Measurements from ENCODE around the gene RHBDL3. TPM values are rescaled to one million over a fixed set of nuclear protein-coding genes. Genes with fewer than 3 reads are reported as not detected.

The RHBDL3 gene
- total and polyA plus RNA-seq, 2 donors (not counting 1 experiment from before 2014, with no cell fraction given): not detected

GRCh38 chr17:32266051-32266388 lies 388 bp downstream of the RHBDL3 start:
- Histone ChIP-seq H2AFZ (ENCODE audit: insufficient read depth, low read depth, low read length, poor library complexity, severe bottlenecking) (peak overlapping the region; percentile 68), H3K4me2 (replicated peaks; ENCODE audit: low read depth, low read length, poor library complexity, severe bottlenecking) (peak overlapping the region; percentile 98), H4K20me1 (ENCODE audit: control insufficient read depth, insufficient read depth, low read length, poor library complexity, severe bottlenecking) (no peaks in the 10 kb centered on the region), H3K9me3 (ENCODE audit: control extremely low read depth in 1 of 3, control insufficient read depth in 2 of 3, insufficient read depth in 1 of 3, low read length in 2 of 3) (peaks cover 0 to 5% (median 0%) of the 10 kb centered on the region in 3 donors), H3K9ac (ENCODE audit: low read length) (peak overlapping the region; percentile 66), H3K4me3 (ENCODE audit: control extremely low read depth in 1 of 5, extremely low read depth in 1 of 5, insufficient read depth in 1 of 5, low read depth in 2 of 5, low read length in 4 of 5) (peak overlapping the region in 4 of 5 experiments; percentile 42 to 62 (median 56)), H3K27ac (ENCODE audit: low read length in 2 of 2) (no peak overlapping the region), H3K36me3 (replicated peaks in 1 of 2; ENCODE audit: control extremely low read depth in 1 of 2, control insufficient read depth in 1 of 2, extremely low read depth in 1 of 2, insufficient read depth in 2 of 2, low read length in 1 of 2) (no peaks in the 10 kb centered on the region), H3K79me2 (ENCODE audit: control insufficient read depth, insufficient read depth, low read length) (no peaks in the 10 kb centered on the region), H3K27me3 (replicated peaks in 1 of 4; ENCODE audit: control extremely low read depth in 1 of 4, control insufficient read depth in 3 of 4, insufficient read depth in 4 of 4, low read length in 3 of 4) (peaks cover 0 to 64% (median 44%) of the 10 kb centered on the region in 4 experiments), H3K4me1 (ENCODE audit: control insufficient read depth in 2 of 2, insufficient read depth in 2 of 2, low read length in 2 of 2) (peaks cover 24 to 30% of the 10 kb centered on the region in 2 donors)
- Mint-ChIP-seq H3K4me3 (no peak overlapping the region), H3K9me3 (ENCODE audit: insufficient read depth) (no peaks in the 10 kb centered on the region), H3K27ac (no peak overlapping the region), H3K27me3 (peaks cover 80% of the 10 kb centered on the region), H3K4me1 (peaks cover 17% of the 10 kb centered on the region)
- ChIA-PET CTCF (no interaction called here), POLR2A (no interaction called here)
- ATAC-seq (ENCODE audit: low read depth) (no peak), DNase-seq (peak; percentile 32)
- intact Hi-C loops (cut with micrococcal nuclease): no loop called here
- under 1% methylated on average over 55 of the region's 55 CpGs for WGBS (ENCODE audit: insufficient coverage)
- TF ChIP-seq EZH2 (IDR thresholded peaks at IDR 0.05; ENCODE audit: borderline replicate concordance, insufficient read depth, low read depth, low read length, poor library complexity, severe bottlenecking) (no peak), CTCF (IDR thresholded peaks at IDR 0.05) (no peak)

DNA sequence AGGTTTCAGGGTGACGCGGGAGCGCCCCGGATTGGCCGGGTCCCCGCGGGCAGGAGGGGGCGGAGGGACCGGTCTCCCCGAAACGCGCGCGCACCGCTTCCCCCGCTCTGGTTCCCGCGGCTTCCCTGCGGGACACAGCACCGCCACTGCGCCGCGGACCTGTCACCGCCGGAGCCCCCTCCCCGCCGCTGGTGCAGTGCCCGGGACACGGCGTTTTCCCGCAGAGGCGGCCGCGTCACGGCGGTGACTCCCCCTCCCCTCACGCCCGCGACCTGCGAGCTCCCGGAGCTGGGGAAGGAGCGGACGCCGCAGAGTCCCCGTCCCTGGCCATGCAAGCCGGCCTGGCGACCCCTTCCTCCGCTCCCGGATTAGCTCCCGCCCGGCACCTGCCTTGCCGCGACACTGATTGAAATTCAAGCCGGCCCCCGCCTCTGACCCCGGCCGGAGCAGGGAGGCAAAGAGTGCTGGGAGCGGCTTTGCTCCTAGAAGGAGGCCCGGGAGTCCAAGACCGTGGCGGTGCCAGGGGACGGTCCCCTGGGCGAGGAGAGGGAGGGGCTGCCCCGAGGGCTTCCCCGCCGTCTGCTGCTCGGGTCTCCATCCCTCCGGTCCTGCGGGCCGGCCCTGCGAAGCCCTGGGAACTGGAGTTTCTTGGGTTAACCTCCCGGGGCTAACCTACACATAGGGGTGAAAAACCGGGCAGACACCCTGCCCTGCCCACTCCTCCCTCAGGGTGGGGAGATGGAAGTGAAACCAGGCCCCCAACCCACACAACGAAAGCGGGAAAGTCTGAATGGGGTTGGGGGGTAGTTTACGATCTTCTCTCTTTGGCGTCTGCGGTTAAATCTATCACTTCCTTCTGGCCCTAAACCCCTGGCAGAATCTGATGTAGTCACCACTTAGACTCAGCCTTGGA lies 1.0 kb downstream of the RHBDL3 start:
- Mint-ChIP-seq H3K4me1 (peaks cover 17% of the 10 kb centered on the region), H3K4me3 (peak overlapping the region; percentile 83), H3K9me3 (ENCODE audit: insufficient read depth) (no peaks in the 10 kb centered on the region), H3K27me3 (peaks cover 80% of the 10 kb centered on the region), H3K27ac (no peak overlapping the region)
- DNase-seq (peak; percentile 57), ATAC-seq (ENCODE audit: low read depth) (peak; percentile 31)
- intact Hi-C loops (cut with micrococcal nuclease): no loop called here
- H3K27me3 ChIP-seq (replicated peaks in 1 of 4; ENCODE audit: control extremely low read depth in 1 of 4, control insufficient read depth in 3 of 4, insufficient read depth in 4 of 4, low read length in 3 of 4): peaks cover 0 to 61% (median 44%) of the 10 kb centered on the region in 4 experiments
- WGBS (ENCODE audit: insufficient coverage): under 1% methylated on average over 67 of the region's 78 CpGs
- no peaks in the 10 kb centered on the region for H4K20me1 ChIP-seq (ENCODE audit: control insufficient read depth, insufficient read depth, low read length, poor library complexity, severe bottlenecking)
- POLR2A ChIA-PET: interaction anchor here (0.8 kb wide), 1 partner anchor 11 kb away, joined by 3 read pairs; no protein-coding TSS in a partner anchor
- peak; percentile 98 for TF ChIP-seq EZH2 (IDR thresholded peaks at IDR 0.05; ENCODE audit: borderline replicate concordance, insufficient read depth, low read depth, low read length, poor library complexity, severe bottlenecking)
- no peak for TF ChIP-seq CTCF (IDR thresholded peaks at IDR 0.05)
- H3K9ac ChIP-seq (ENCODE audit: low read length): peak overlapping the region; percentile 66
- H3K9me3 ChIP-seq (ENCODE audit: control extremely low read depth in 1 of 3, control insufficient read depth in 2 of 3, insufficient read depth in 1 of 3, low read length in 2 of 3): peaks cover 0 to 5% (median 0%) of the 10 kb centered on the region in 3 donors
- peak overlapping the region; percentile 68 for H2AFZ ChIP-seq (ENCODE audit: insufficient read depth, low read depth, low read length, poor library complexity, severe bottlenecking)
- no peaks in the 10 kb centered on the region for H3K79me2 ChIP-seq (ENCODE audit: control insufficient read depth, insufficient read depth, low read length)
- H3K4me3 ChIP-seq (ENCODE audit: control extremely low read depth in 1 of 5, extremely low read depth in 1 of 5, insufficient read depth in 1 of 5, low read depth in 2 of 5, low read length in 4 of 5): peak overlapping the region in 4 of 5 experiments; percentile 42 to 62 (median 56)
- no peak overlapping the region for H3K27ac ChIP-seq (ENCODE audit: low read length in 2 of 2)
- CTCF ChIA-PET: interaction anchor here (0.8 kb wide), 1 partner anchor 10 kb away, joined by 3 read pairs; no protein-coding TSS in a partner anchor
- peaks cover 24 to 30% of the 10 kb centered on the region in 2 donors for H3K4me1 ChIP-seq (ENCODE audit: control insufficient read depth in 2 of 2, insufficient read depth in 2 of 2, low read length in 2 of 2)
- peak overlapping the region; percentile 98 for H3K4me2 ChIP-seq (replicated peaks; ENCODE audit: low read depth, low read length, poor library complexity, severe bottlenecking)
- no peaks in the 10 kb centered on the region for H3K36me3 ChIP-seq (replicated peaks in 1 of 2; ENCODE audit: control extremely low read depth in 1 of 2, control insufficient read depth in 1 of 2, extremely low read depth in 1 of 2, insufficient read depth in 2 of 2, low read length in 1 of 2)

Measured in B cell (primary cell).